GM12872 (cell line): ENCODE results near the gene PAGR1.

Experiments
- TF ChIP-seq, protein P1 (sequence below): IDR thresholded peaks from 3 replicates; pipeline ENCODE4 v1.5.1; 2011; ENCODE audit warnings: low read depth, mild to moderate bottlenecking, low read length, moderate library complexity; ENCODE audit not compliant: insufficient read depth

The PAGR1 gene

GRCh38 chr16:29835926-29836325 is 20.0 kb downstream of the PAGR1 start:
- TF ChIP-seq, protein P1, sequence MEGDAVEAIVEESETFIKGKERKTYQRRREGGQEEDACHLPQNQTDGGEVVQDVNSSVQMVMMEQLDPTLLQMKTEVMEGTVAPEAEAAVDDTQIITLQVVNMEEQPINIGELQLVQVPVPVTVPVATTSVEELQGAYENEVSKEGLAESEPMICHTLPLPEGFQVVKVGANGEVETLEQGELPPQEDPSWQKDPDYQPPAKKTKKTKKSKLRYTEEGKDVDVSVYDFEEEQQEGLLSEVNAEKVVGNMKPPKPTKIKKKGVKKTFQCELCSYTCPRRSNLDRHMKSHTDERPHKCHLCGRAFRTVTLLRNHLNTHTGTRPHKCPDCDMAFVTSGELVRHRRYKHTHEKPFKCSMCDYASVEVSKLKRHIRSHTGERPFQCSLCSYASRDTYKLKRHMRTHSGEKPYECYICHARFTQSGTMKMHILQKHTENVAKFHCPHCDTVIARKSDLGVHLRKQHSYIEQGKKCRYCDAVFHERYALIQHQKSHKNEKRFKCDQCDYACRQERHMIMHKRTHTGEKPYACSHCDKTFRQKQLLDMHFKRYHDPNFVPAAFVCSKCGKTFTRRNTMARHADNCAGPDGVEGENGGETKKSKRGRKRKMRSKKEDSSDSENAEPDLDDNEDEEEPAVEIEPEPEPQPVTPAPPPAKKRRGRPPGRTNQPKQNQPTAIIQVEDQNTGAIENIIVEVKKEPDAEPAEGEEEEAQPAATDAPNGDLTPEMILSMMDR: no peak

- TF ChIP-seq, protein P1: no peak
Observed at GRCh38 chr16:29836623-29837022, 20.7 kb downstream of the PAGR1 start.

GRCh38 chr16:29837841-29838240 is 21.9 kb downstream of the PAGR1 start:
- TF ChIP-seq, protein P1: no peak

- TF ChIP-seq, protein P1: no peak
Observed at GRCh38 chr16:29839822-29840221, 23.9 kb downstream of the PAGR1 start.

DNA sequence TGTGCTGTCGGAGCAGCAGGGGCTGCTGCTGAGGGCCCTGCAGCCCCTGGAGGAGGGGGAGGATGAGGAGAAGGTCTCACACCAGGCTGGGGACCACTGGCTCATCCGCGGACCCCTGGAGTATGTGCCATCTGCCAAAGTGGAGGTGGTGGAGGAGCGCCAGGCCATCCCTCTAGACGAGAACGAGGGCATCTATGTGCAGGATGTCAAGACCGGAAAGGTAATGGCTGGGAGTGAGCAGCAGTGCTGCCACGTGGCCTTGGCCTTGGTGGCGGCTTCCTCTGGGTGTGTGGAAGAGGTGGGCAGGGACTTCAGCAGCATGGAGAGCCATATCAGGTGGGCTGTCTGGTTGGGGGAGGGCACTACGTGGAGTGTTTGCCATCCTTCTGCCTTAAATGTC is 24.3 kb downstream of the PAGR1 start:
- TF ChIP-seq, protein P1: no peak

DNA sequence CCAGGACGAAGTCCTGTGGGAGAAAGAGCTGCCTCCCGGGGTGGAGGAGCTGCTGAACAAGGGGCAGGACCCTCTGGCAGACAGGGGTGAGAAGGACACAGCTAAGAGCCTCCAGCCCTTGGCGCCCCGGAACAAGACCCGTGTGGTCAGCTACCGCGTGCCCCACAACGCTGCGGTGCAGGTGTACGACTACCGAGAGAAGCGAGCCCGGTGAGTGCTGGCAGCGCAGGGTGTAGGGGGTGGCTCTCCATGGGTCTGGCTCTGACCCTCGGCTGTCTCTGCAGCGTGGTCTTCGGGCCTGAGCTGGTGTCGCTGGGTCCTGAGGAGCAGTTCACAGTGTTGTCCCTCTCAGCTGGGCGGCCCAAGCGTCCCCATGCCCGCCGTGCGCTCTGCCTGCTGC is 25.7 kb downstream of the PAGR1 start:
- TF ChIP-seq, protein P1: no peak

DNA sequence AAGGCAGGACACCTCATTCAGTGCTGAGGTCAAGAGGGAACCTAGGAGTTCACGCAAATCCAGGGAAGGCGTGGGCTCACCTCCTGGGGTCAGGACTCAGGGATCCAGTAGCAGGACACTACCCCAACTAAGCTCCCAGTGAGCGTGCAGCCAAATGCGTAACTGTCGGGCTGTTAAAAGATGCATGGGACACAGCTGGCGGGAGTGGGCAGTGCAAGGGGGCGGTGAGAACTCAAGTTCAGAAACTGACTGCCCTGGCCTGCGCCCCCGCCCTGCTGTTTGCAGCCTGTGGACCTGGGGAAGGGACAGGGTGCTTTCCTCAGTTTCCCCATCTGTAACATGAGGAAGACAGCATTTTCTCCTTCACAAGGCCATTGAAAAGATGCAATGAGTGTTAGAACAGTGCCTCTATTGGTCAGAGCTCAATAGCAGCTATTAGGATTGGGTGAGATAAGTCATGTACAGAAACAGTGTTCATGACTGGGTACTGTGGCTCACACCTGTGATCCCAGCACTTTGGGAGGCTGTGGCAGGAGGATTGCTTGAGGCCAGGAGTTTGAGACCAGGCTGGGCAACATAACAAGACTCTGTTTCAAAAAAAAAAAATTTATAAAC is 26.9 kb downstream of the PAGR1 start:
- TF ChIP-seq, protein P1: 0 out of 3 replicates have a peak, but pooled peaks have one; percentile 16
